PFSK-1 (cell line): ENCODE measurements around the gene TGM2.

Source experiments
- TAF1 ChIP-seq: IDR thresholded peaks from 2 replicates; pipeline ENCODE4 v1.6.1; 2012; ENCODE audit warnings: low read length, control low read depth, borderline replicate concordance; ENCODE audit not compliant: insufficient read depth
- TF ChIP-seq, protein P1 (sequence below), 2 experiments: IDR thresholded peaks; 2 replicates each; pipeline versions ENCODE4 v1.6.1 to v1.8.0; 2011 to 2012; ENCODE audit warnings: low read depth in 2 of 2, low read length in 2 of 2, control low read depth in 1 of 2, inconsistent platforms in 1 of 2, mild to moderate bottlenecking in 1 of 2, moderate library complexity in 1 of 2; ENCODE audit not compliant: insufficient read depth in 1 of 2

- TF ChIP-seq, protein P1, sequence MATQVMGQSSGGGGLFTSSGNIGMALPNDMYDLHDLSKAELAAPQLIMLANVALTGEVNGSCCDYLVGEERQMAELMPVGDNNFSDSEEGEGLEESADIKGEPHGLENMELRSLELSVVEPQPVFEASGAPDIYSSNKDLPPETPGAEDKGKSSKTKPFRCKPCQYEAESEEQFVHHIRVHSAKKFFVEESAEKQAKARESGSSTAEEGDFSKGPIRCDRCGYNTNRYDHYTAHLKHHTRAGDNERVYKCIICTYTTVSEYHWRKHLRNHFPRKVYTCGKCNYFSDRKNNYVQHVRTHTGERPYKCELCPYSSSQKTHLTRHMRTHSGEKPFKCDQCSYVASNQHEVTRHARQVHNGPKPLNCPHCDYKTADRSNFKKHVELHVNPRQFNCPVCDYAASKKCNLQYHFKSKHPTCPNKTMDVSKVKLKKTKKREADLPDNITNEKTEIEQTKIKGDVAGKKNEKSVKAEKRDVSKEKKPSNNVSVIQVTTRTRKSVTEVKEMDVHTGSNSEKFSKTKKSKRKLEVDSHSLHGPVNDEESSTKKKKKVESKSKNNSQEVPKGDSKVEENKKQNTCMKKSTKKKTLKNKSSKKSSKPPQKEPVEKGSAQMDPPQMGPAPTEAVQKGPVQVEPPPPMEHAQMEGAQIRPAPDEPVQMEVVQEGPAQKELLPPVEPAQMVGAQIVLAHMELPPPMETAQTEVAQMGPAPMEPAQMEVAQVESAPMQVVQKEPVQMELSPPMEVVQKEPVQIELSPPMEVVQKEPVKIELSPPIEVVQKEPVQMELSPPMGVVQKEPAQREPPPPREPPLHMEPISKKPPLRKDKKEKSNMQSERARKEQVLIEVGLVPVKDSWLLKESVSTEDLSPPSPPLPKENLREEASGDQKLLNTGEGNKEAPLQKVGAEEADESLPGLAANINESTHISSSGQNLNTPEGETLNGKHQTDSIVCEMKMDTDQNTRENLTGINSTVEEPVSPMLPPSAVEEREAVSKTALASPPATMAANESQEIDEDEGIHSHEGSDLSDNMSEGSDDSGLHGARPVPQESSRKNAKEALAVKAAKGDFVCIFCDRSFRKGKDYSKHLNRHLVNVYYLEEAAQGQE (IDR thresholded peaks at IDR 0.05; ENCODE audit: insufficient read depth in 1 of 2, low read depth in 2 of 2, low read length in 2 of 2): no peak
- no peak for TF ChIP-seq TAF1
These were observed 47.4 kb downstream of the TGM2 start for GRCh38 chr20:38117635-38118034.
